Prostate gland (tissue), 2 donors: ENCODE results near the gene PCAT7. TPM values are rescaled to one million over a fixed set of nuclear protein-coding genes. Genes with fewer than 3 reads are reported as not detected.
"Not testable (repeated sequence)": the region's sequence is repeated elsewhere in the genome, so short reads cannot be mapped to it uniquely, and the experiment has no call there.

Experiments used
- DNase-seq: peaks from one replicate; pipeline ENCODE4 v3.0.0-alpha.2; 2019; ENCODE audit warnings: low spot score
- H3K27ac ChIP-seq, 2 donors: fragments of 200-600 bp; sonication (generic); 2 replicates each; pipeline ENCODE4 v1.5.1; 2017 to 2019
- H3K27me3 ChIP-seq: fragments of 200-600 bp; sonication (generic); replicated peaks from 2 replicates; pipeline ENCODE4 v1.5.1; 2019; ENCODE audit not compliant: insufficient read depth
- H3K36me3 ChIP-seq, 2 donors: fragments of 200-600 bp; sonication (generic); 1 replicate in 1 of 2; 2 replicates in 1 of 2; pipeline versions ENCODE4 v1.5.1 to v1.8.1; 2017 to 2019
- H3K4me1 ChIP-seq: fragments of 200-600 bp; sonication (generic); replicated peaks from 2 replicates; pipeline ENCODE4 v1.5.1; 2019
- H3K4me3 ChIP-seq, 2 donors: fragments of 200-600 bp; sonication (generic); 2 replicates each; pipeline ENCODE4 v1.5.1; 2017 to 2019
- H3K9me3 ChIP-seq: fragments of 200-600 bp; sonication (generic); 2 replicates; pipeline ENCODE4 v1.5.1; 2017
- CTCF ChIP-seq, 4 experiments: fragments of 200-600 bp in 2 of 4; fragments of 450-650 bp in 2 of 4; sonication (generic) in 2 of 4; IDR thresholded peaks; 1 replicate in 3 of 4; 2 replicates in 1 of 4; pipeline ENCODE4 v1.5.1; 2016 to 2019; ENCODE audit warnings: antibody characterized with exemption in 4 of 4, mild to moderate bottlenecking in 2 of 4, moderate library complexity in 2 of 4
- POLR2A ChIP-seq: fragments of 450-650 bp; IDR thresholded peaks from one replicate; pipeline ENCODE4 v1.6.1; 2016; ENCODE audit warnings: antibody characterized with exemption, mild to moderate bottlenecking
- POLR2AphosphoS5 ChIP-seq: sonication (generic); formaldehyde crosslinking; IDR thresholded peaks from one replicate; pipeline ENCODE4 v1.6.1; 2017; ENCODE audit warnings: antibody characterized with exemption
- WGBS: methylation state at CpG from one replicate; pipeline ENCODE4 v1.1.5; 2018; 5-methylcytosine and 5-hydroxymethylcytosine counted together
- intact Hi-C: fragments of 100-400 bp; cut with DNase I; formaldehyde crosslinking; loops from one replicate; pipeline ENCODE4 v1.14.2; 2022
- total RNA-seq, 2 donors: library from RNA; depleted of rRNA; stranded (reverse); fragments of >200 nt; gene quantifications; one replicate each; pipeline ENCODE4 v1.1.0, GENCODE V29; 2016

The PCAT7 gene
- total RNA-seq, 2 donors from 2014 or later = 0.18 to 4.4 TPM

GRCh38 chr9:94528886-94529285 is 26.0 kb upstream of the PCAT7 start:
- no peak for TF ChIP-seq POLR2A
- TF ChIP-seq CTCF (IDR thresholded peaks at IDR 0.05) = no peak
- no peak for TF ChIP-seq POLR2AphosphoS5
- Histone ChIP-seq H3K27ac (no peak overlapping the region), H3K4me1 (no peaks in the 10 kb centered on the region), H3K36me3 (no peaks in the 10 kb centered on the region), H3K4me3 (no peak overlapping the region), H3K27me3 (no peaks in the 10 kb centered on the region), H3K9me3 (no peaks in the 10 kb centered on the region)
- 97% methylated on average over 4 of the region's 4 CpGs for WGBS
- intact Hi-C loops = no loop called here
- no peak for DNase-seq

GRCh38 chr9:94533155-94533554 is 21.7 kb upstream of the PCAT7 start:
- DNase-seq = no peak
- H3K36me3 ChIP-seq = no peaks in the 10 kb centered on the region
- no peak overlapping the region for H3K27ac ChIP-seq
- no peaks in the 10 kb centered on the region for H3K9me3 ChIP-seq
- H3K27me3 ChIP-seq = no peaks in the 10 kb centered on the region
- no peak for TF ChIP-seq POLR2A
- no peak for TF ChIP-seq POLR2AphosphoS5
- TF ChIP-seq CTCF (IDR thresholded peaks at IDR 0.05) = no peak
- WGBS = 64% methylated on average over 1 of the region's 1 CpG
- no peaks in the 10 kb centered on the region for H3K4me1 ChIP-seq
- no peak overlapping the region for H3K4me3 ChIP-seq
- intact Hi-C loops = no loop called here

GRCh38 chr9:94533601-94534000 is 21.3 kb upstream of the PCAT7 start:
- Histone ChIP-seq H3K9me3 (no peaks in the 10 kb centered on the region), H3K27ac (no peak overlapping the region), H3K4me1 (no peaks in the 10 kb centered on the region), H3K27me3 (no peaks in the 10 kb centered on the region), H3K4me3 (no peak overlapping the region), H3K36me3 (no peaks in the 10 kb centered on the region)
- WGBS = 88% methylated on average over 10 of the region's 10 CpGs
- intact Hi-C loops = no loop called here
- no peak for DNase-seq
- no peak for TF ChIP-seq POLR2A
- no peak for TF ChIP-seq CTCF (IDR thresholded peaks at IDR 0.05)

GRCh38 chr9:94534901-94535300 is 20.0 kb upstream of the PCAT7 start:
- H3K27me3 ChIP-seq = no peaks in the 10 kb centered on the region
- no peak overlapping the region for H3K27ac ChIP-seq
- no peaks in the 10 kb centered on the region for H3K4me1 ChIP-seq
- H3K9me3 ChIP-seq = no peaks in the 10 kb centered on the region
- 79% methylated on average over 4 of the region's 4 CpGs for WGBS
- H3K36me3 ChIP-seq = no peaks in the 10 kb centered on the region
- TF ChIP-seq POLR2A = no peak
- TF ChIP-seq POLR2AphosphoS5 = no peak
- no peak for TF ChIP-seq CTCF (IDR thresholded peaks at IDR 0.05)
- intact Hi-C loops = no loop called here
- no peak overlapping the region for H3K4me3 ChIP-seq
- DNase-seq = no peak

GRCh38 chr9:94538908-94539307 is 16.0 kb upstream of the PCAT7 start:
- TF ChIP-seq POLR2AphosphoS5 = no peak
- no peak for TF ChIP-seq POLR2A
- TF ChIP-seq CTCF (IDR thresholded peaks at IDR 0.05) = no peak
- H3K4me3 ChIP-seq = no peak overlapping the region
- intact Hi-C loops = no loop called here
- WGBS = 92% methylated on average over 4 of the region's 4 CpGs
- no peaks in the 10 kb centered on the region for H3K9me3 ChIP-seq
- H3K4me1 ChIP-seq = no peaks in the 10 kb centered on the region
- DNase-seq = no peak
- no peaks in the 10 kb centered on the region for H3K27me3 ChIP-seq
- no peak overlapping the region for H3K27ac ChIP-seq
- no peaks in the 10 kb centered on the region for H3K36me3 ChIP-seq

- H3K36me3 ChIP-seq, H3K9me3 ChIP-seq, H3K4me3 ChIP-seq, H3K27me3 ChIP-seq, H3K4me1 ChIP-seq, intact Hi-C loops, DNase-seq, H3K27ac ChIP-seq: not testable (repeated sequence)
- 57% methylated on average over 4 of the region's 5 CpGs for WGBS
These were observed 10.5 kb upstream of the PCAT7 start for GRCh38 chr9:94544335-94544734.
